Fibroblast of skin of left biceps (primary cell): ENCODE data around the gene LGALS9.
"Not testable (repeated sequence)": the region's sequence is repeated elsewhere in the genome, so short reads cannot be mapped to it uniquely, and the experiment has no call there.

Experiments used
- DNase-seq, 2 experiments: peaks; one replicate each; pipeline ENCODE4 v3.0.0-alpha.2; 2013; ENCODE audit warnings: low read depth in 2 of 2

LGALS9 gene

GRCh38 chr17:27629260-27629659 is 1.7 kb upstream of the LGALS9 start:
- not testable (repeated sequence) for DNase-seq

- DNase-seq: no peak
Measured at GRCh38 chr17:27631411-27631760, 398 bp downstream of the LGALS9 start.

DNA sequence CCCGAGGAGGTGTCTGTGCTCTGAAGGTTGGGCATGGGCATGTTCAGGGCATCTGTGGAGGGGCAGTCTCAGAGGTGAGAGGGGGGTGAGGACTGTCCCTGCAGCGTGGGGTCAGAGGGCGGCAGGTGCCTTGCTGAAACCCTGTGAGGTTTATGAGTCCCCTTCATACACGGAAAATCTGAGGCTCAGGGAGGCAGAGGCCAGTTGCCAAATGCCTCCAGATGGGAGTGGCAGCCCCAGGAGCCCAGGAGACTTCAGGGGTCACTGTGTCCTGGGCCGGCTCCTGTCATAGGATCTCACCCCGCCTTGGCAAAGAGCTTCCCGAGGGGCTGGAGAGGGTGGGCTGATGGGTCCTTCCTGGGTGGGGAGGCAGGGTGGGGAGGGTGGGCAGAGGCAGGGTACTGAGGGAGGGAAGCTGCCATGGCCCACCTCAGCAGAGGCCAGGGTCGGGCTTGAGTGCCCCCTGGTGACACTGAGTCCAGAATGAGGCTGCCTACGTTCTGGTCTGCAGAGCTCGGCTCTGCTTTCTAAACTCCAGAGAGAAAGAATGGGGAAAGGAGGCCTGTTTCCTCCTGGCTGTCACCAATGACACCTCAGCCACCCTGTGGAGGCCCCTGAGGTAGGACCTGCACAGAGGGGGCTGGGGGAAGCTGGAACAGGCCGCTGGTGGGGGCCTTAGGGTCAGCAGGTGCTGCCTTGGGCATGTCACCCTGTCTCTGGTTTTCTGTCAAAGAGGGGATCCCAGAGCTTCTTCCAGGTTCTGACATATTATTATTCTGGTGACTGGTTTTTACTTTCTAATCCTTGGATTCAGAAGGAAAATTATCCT is 1.1 kb downstream of the LGALS9 start:
- no peak for DNase-seq

DNA sequence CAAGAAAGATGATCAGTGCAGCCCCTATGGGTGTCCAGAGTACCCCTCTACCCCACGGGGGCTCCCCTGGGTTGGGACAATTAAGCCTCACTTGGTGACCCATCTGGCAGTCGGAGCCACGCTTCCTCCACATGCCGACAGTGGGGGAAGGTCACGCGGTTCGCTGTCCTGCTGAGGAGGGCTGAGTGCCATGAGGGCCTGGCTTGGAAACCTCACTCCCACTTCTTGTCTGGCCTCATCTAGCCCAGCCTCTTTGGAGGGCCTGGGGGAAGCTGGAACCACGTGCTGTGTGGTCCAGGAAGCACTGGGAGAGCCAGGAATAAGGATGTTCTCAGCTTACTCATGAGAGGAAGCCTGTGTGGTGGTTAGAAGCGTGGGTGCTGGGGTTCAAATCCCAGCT is 1.8 kb downstream of the LGALS9 start:
- peak in 1 of 2 experiments; percentile 6 for DNase-seq

DNA sequence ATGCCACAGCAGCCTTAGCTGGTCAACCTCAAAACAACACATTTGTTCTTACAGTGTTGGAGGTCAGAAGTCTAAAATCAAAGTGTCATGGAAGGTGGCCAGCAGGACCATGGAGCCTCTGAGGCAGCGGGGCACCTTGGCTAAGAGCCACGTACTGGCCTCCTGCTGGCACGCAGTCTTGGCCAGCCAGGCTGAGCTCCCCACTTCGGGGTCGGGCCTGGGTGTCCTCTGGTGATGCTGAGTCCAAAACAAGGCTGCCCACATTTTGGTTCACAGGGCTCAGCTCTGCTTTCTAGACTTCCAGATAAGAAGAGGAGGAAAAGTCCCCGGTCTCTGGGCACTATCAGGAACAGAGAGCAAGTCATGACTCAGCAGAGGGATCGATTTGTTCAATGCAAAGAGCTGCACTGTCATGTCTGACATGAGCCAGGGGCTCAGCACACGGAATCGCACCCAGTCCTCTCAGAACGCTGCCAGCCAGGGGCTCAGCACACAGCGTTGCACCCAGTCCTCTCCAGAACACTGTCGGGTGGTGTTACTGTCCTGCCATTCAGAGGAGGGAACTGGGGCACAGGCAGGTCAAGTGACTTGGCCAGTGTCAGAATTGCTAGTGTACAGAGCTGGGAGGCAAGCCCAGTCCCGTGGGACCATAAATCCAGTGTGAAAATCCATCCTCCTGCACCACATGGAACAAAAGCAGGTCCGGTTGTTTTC is 2.5 kb downstream of the LGALS9 start:
- DNase-seq: no peak

DNA sequence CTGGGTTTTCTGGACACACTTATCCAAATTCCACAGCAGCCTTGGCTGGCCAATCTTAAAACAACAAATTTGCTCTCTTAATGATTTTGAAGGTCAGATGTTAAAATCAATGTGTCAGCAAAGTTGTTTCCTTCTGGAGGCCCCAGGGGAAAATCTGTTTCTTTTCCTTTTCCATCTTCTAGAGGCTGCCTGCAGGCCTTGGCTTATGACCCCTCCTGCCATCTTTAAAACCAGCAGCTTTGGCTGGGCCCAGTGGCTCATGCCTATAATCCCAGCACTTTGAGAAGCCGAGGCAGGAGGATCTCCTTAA is 3.0 kb downstream of the LGALS9 start:
- no peak for DNase-seq

DNA sequence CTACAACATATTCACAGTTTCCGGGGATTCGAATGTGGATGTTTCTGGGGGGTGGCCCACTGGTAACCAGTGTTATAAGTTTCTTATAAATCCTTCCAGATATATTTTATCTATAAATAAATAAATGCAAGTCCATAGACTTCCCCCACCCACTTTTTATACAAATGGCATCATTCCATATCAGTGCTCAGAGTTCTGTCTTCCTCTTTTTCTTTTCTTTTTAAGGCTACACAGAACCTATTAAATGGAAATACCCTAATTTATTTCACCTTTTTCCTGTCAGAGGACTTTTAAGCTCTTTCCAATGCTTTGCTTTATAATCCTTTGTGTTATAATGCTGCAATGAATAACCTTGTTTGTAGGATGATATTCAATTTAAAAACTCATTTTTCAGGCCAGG is 3.8 kb downstream of the LGALS9 start:
- DNase-seq: no peak

DNA sequence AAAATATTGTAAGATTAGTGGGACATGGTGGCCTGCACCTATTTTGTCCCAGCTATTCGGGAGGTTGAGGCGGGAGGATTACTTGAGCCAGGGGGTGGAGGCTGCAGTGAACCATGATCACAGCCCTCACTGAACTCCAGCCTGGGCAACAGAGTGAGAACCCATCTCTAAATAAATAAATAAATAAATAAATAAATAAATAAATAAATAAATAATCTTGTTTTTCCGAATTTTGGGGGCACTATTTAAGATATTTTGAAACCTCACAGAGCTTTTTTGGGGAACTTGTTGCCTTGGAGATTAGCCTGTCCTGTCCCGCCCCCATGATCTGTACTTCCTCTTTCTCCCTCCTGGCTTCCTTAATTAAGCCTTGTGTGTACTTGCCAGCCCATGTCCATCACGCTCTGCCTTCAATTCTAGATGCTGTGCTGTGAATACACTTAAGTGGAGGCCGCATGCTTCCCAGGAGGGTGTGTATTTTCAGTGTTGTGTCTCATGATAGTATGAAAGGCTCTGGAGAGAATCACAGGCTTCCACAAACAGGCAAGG is 4.4 kb downstream of the LGALS9 start:
- no peak for DNase-seq

- not testable (repeated sequence) for DNase-seq
Measured at GRCh38 chr17:27636005-27636520, 5.1 kb downstream of the LGALS9 start.

DNA sequence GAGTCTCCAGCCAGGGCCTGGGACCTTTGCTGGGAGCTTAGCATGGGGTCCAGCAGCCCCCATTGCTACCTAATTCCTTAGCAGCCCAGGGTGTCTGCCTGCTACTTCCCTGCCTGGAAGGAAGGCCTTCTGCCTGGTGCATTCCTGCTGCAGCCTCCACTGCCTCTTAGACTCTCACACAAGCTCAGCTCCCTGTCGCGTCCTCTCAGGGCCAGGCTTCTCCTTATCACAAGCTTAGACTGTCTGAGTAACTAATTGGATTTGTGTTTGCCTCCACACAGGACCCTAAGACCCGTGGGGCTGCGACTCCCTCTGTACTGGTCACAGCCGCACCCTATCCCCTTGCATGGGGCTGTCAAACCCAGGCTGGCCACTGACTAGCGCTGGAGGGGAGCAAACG is 6.8 kb downstream of the LGALS9 start:
- DNase-seq: not testable (repeated sequence)

GRCh38 chr17:27638415-27638914 is 7.5 kb downstream of the LGALS9 start:
- not testable (repeated sequence) for DNase-seq

DNA sequence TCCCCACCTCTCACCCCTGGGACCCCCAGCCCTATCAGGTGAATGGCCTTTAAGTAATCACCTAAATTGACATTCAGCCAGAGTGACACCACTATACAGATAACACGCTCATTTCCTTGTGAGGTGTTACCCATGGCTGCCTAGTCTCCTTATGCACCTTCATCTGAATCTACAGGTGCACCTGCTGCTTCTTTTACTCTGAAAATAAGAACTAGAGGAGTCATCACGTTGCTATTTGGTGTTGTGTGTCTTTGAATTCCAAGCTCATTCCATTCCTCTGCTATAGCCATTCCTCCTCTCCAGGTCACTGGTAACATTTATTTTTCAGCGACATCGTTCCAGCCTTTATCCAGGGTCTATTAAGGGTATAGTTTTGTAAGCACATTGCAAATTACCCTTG is 9.8 kb downstream of the LGALS9 start:
- no peak for DNase-seq

GRCh38 chr17:27644586-27644985 is 13.6 kb downstream of the LGALS9 start:
- no peak for DNase-seq

- DNase-seq: not testable (repeated sequence)
Measured at GRCh38 chr17:27645621-27646020, 14.6 kb downstream of the LGALS9 start.

DNA sequence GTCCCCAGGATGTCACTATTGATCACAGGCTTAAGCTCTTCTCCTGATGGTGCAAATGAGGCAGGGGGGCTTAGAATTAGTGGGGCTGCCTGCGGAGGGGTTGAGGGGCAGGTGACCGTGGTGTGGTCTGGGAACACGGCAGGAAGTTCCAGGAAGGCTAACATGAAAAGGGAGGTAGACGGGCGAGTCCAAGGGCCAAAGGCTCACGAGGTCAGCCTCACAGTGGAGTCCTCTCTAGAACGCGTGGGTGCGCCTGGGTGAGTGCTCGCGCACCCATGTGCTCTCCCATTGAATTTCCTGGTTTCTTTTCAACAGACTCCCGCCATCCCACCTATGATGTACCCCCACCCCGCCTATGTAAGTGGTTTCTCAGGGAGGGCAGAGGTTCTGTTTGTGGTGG is 15.2 kb downstream of the LGALS9 start:
- DNase-seq: no peak

GRCh38 chr17:27647765-27648164 is 16.8 kb downstream of the LGALS9 start:
- no peak for DNase-seq

DNA sequence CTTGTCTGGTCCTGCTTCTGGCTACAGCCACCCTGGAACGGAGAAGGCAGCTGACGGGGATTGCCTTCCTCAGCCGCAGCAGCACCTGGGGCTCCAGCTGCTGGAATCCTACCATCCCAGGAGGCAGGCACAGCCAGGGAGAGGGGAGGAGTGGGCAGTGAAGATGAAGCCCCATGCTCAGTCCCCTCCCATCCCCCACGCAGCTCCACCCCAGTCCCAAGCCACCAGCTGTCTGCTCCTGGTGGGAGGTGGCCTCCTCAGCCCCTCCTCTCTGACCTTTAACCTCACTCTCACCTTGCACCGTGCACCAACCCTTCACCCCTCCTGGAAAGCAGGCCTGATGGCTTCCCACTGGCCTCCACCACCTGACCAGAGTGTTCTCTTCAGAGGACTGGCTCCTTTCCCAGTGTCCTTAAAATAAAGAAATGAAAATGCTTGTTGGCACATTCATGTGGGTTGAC is 18.2 kb downstream of the LGALS9 start:
- DNase-seq: not testable (repeated sequence)

DNA sequence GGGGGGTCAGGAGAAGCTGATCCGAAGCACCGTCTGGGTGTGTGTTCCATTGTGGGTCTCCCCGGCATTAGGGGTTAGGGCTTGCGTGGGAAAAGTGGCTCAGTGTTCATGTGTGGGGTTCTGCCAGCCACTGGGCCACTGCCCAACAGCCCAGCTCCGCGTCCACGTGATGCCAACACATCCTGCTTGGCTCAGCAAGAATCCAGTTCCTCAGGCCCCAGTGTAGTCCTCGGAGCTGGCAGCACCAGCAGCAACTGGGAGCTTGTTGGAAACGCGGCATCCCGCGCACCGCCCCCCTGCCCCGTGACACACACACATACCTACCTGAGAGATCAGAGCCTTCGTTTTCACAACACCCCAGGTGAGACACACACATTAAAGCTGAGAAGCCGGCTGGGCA is 18.9 kb downstream of the LGALS9 start:
- no peak for DNase-seq

DNA sequence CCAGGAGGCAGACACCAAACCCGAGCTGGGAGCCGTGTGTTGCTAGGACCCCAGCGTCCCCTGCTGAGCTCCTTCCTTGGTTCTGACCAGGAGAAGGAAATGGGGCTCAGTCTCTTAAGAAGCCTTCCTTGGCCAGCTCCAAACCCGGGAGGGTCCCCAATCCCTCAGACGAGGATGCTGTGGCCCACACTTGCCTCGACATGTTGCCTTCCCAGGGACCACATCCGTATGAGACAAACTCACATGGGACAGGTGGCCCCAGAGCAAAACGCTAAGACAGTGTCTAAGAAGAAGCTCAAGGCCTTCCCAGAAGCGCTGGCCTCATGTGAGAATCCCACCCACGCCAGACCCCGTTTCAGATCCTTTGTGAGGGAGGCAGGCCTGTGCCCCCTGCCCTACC is 19.8 kb downstream of the LGALS9 start:
- no peak for DNase-seq

- no peak for DNase-seq
Measured at GRCh38 chr17:27651411-27652345, 20.7 kb downstream of the LGALS9 start.

DNA sequence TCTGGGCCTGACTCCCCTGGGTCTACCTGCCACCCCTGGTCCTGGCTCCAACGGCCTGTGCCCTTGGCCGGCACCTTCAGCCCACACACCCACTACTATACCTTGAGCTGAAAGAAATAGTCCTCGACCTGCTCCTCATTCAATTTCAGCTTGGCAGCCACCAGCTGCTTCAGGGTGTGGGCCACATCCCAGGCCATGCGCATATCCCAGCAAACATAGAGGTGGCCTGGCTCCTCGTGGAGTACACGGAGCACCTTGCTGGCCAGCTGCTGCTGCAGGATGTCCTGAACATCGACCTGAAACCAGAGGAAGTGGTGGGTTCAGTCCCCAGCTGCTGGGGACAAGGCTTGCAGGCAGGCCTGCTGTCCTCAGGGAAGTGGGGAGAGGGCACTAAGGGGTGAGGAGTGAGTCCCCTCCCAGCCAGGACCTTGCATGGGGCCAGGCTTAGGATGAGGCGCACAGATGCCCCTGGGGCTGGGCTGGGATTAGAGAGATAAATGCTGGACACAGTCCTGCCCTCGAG is 22.5 kb downstream of the LGALS9 start:
- not testable (repeated sequence) for DNase-seq
